M059J (cell line): Measurements from ENCODE around the gene CDC42SE2. TPM values are rescaled to one million over a fixed set of nuclear protein-coding genes. Genes with fewer than 3 reads are reported as not detected.

ENCODE experiments used
- DNase-seq: peaks from one replicate; pipeline ENCODE4 v3.0.0-alpha.2; 2012; ENCODE audit warnings: low read depth
- total RNA-seq: library from RNA; depleted of rRNA; stranded (reverse); fragments of >200 nt; shearing (Covaris generic); gene quantifications from 2 replicates; pipeline ENCODE4 v1.2.3, GENCODE V29; 2014; rRNA removed

CDC42SE2 gene
- total RNA-seq, 1 experiment from 2014 or later: 31.1 TPM

DNA sequence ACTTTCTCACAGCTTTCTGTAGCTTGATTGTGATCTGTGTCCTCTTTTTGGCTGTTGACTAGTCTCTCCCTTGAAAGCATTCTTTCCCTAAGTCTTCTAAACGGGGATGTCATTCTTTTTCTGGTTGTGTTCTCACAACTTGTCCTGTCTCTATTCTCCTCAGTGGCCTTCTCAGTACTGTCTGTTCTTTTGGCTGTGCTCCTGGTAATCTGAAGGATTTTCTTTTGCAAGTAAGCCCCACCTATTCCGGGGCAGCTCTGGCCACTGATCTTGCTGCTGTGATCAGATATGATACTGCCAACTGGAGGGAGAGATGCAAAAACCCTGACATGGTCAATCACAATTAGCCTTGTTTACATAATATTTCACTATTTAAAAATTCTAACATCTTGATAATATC, 172.2 kb downstream of the CDC42SE2 start:
- no peak for DNase-seq

DNA sequence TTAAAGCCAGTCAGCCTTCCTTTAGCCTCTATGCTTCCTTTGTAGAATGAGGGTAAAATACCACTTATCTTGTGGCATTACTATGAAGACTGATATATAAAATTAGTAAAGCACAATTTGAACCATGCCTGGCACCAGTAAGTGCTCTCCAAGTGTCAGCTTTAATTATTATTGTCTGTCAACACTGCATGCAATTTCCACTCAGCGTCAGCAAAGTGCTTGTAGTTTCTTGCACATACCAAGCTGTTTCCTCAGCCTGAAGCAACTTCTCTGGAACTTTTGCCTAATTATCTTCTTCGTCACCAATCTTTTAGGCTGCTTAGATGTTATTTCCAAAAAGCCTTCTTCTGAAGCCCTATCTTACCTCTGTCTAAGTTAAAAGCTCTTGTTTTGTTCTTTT, 177.3 kb downstream of the CDC42SE2 start:
- no peak for DNase-seq

Other genes starting within 250 kb of the CDC42SE2 start
- 271 and 295 TPM in 2 replicates for gene HINT1, start 98.8 kb upstream of the CDC42SE2 start, total RNA-seq
- gene LYRM7, start 93.1 kb upstream of the CDC42SE2 start, total RNA-seq: 4.2 and 8.4 TPM in 2 replicates